WERI-Rb-1 (cell line): ENCODE data around the gene SPTLC3.

Experiments
- DNase-seq: peaks from one replicate; pipeline ENCODE4 v3.0.0-alpha.2; 2020
- H3K27ac ChIP-seq: fragments of 250-450 bp; sonication (Bioruptor Pico); 2 replicates; pipeline ENCODE4 v1.5.1; 2020; ENCODE audit warnings: mild to moderate bottlenecking, moderate library complexity
- H3K27me3 ChIP-seq: fragments of 250-450 bp; sonication (Bioruptor Pico); 2 replicates; pipeline ENCODE4 v1.5.1; 2021; ENCODE audit warnings: mild to moderate bottlenecking, low read depth, moderate library complexity; ENCODE audit not compliant: insufficient read depth, severe bottlenecking
- H3K36me3 ChIP-seq: fragments of 250-450 bp; sonication (Bioruptor Pico); 2 replicates; pipeline ENCODE4 v1.5.1; 2020; ENCODE audit warnings: mild to moderate bottlenecking, moderate library complexity
- H3K4me3 ChIP-seq: 2 replicates; pipeline ENCODE4 v1.5.1; 2011; ENCODE audit warnings: low read depth, mild to moderate bottlenecking, control low read depth, low read length
- H3K9me3 ChIP-seq: fragments of 250-450 bp; sonication (Bioruptor Pico); 2 replicates; pipeline ENCODE4 v1.5.1; 2021; ENCODE audit warnings: mild to moderate bottlenecking, moderate library complexity; ENCODE audit not compliant: severe bottlenecking
- TF ChIP-seq, protein P1 (sequence below): IDR thresholded peaks from 2 replicates; pipeline ENCODE4 v1.5.1; 2011; ENCODE audit warnings: low read depth, mild to moderate bottlenecking, control low read depth, inconsistent platforms, low read length

The SPTLC3 gene

DNA sequence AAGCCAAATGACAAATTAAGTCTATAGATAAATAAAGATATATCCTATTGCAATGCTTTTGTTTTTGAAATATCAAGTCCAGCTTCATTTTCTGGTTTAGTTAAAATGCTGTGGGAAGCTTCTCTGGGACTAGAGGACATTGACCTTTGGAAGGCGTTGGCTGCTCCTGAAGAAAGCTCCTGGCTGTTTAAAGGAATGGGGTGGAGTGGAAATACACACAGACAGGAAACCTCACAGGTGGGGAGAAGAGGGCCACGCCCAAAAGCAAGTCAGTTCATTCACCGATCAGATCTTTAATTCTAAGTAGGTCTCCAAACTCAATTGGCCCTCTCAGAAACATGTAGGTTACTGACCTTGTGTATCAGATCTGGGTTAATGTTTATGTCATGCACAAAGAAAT lies 59.6 kb downstream of the SPTLC3 start:
- TF ChIP-seq, protein P1, sequence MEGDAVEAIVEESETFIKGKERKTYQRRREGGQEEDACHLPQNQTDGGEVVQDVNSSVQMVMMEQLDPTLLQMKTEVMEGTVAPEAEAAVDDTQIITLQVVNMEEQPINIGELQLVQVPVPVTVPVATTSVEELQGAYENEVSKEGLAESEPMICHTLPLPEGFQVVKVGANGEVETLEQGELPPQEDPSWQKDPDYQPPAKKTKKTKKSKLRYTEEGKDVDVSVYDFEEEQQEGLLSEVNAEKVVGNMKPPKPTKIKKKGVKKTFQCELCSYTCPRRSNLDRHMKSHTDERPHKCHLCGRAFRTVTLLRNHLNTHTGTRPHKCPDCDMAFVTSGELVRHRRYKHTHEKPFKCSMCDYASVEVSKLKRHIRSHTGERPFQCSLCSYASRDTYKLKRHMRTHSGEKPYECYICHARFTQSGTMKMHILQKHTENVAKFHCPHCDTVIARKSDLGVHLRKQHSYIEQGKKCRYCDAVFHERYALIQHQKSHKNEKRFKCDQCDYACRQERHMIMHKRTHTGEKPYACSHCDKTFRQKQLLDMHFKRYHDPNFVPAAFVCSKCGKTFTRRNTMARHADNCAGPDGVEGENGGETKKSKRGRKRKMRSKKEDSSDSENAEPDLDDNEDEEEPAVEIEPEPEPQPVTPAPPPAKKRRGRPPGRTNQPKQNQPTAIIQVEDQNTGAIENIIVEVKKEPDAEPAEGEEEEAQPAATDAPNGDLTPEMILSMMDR, result no peak
- Histone ChIP-seq H3K27me3 (no peaks in the 10 kb centered on the region), H3K36me3 (no peaks in the 10 kb centered on the region), H3K4me3 (no peak overlapping the region), H3K27ac (no peak overlapping the region), H3K9me3 (no peaks in the 10 kb centered on the region)
- DNase-seq, result no peak

DNA sequence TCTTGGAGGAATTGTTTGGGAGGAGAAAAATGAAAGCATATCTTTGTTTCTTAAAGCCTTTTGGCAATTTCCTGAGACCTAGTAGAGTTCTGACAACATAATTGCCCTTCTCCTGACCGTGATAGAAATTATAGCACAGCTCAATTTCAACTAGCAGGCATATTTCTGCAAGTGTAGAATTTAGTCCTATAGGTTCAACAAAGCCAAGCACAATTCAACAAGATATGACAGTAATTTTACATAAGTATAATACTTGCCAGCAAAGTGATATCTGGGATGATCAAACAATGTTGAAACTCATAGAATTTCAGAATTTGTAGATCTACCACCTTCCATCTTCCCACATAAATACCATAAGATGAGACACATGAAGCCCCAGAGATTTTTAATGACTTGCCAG lies 73.1 kb downstream of the SPTLC3 start:
- H3K27ac ChIP-seq, result no peak overlapping the region
- H3K9me3 ChIP-seq, result no peaks in the 10 kb centered on the region
- no peaks in the 10 kb centered on the region for H3K27me3 ChIP-seq
- no peak for DNase-seq
- H3K4me3 ChIP-seq, result no peak overlapping the region
- H3K36me3 ChIP-seq, result no peaks in the 10 kb centered on the region
- TF ChIP-seq, protein P1, result no peak

DNA sequence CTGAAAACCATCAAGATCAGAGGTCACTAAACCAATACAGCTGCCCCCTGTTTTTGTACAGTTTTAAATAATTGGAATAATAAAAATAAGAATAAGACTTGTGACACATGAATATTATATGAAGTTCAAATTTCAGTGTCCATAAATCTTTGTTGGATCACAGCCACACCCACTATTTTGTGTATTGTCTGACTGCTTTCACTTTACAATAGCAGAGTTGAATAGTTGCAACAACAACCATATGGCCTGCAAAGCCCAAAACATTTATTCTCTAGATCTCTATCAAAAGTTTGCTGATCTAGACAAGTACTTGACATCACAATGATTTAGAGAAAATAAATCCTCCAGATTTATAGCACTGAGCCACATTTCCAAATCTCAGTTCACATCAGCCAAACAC lies 73.6 kb downstream of the SPTLC3 start:
- Histone ChIP-seq H3K36me3 (no peaks in the 10 kb centered on the region), H3K27me3 (no peaks in the 10 kb centered on the region), H3K4me3 (no peak overlapping the region), H3K9me3 (no peaks in the 10 kb centered on the region), H3K27ac (no peak overlapping the region)
- DNase-seq, result no peak
- TF ChIP-seq, protein P1, result no peak

DNA sequence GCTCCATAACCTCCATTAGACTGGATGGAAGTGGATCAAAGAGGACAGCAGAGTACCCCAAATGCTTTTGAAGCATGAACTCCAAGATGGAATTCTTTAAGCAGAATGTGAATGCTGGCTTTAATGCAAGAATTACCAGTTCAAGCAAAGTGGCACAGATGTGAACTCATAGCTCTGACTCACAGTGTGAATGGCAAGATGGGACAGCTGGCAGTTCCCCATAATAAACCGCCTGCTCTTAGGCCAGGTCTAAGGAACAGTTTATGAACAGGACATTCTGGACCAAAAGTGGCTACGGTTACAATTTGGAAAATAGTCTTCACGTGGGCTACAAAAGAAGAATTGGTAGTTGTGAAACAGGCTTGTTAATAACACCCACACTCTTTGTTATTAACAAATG lies 76.5 kb downstream of the SPTLC3 start:
- Histone ChIP-seq H3K9me3 (no peaks in the 10 kb centered on the region), H3K4me3 (no peak overlapping the region), H3K27me3 (no peaks in the 10 kb centered on the region), H3K27ac (no peak overlapping the region), H3K36me3 (no peaks in the 10 kb centered on the region)
- no peak for DNase-seq
- TF ChIP-seq, protein P1, result no peak

DNA sequence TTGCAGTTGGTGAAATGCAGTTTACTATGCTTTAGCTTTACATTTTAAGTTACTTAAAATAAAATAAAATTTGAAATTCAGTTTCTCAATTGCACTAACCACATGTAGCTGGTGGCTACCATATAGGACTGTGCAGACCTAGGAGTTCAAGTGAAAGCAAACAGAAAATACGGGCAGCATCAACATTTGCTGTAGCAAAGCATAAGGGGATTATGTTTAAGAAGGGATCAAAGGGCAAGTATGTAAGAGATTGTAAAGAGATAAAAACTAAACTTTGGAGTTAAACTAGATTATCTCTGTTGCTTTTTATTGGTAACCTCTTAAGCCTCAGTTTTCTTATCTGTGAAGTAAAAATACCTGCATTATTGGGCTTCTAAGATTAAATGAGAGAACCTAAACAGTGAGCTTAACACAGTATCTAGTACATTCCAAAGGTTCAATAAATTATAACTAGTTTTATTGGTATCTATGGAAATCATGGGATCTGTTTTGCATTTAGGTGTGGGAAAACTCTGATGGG lies 81.2 kb downstream of the SPTLC3 start:
- Histone ChIP-seq H3K27ac (no peak overlapping the region), H3K4me3 (no peak overlapping the region), H3K9me3 (no peaks in the 10 kb centered on the region), H3K27me3 (no peaks in the 10 kb centered on the region), H3K36me3 (no peaks in the 10 kb centered on the region)
- TF ChIP-seq, protein P1, result no peak
- DNase-seq, result no peak

DNA sequence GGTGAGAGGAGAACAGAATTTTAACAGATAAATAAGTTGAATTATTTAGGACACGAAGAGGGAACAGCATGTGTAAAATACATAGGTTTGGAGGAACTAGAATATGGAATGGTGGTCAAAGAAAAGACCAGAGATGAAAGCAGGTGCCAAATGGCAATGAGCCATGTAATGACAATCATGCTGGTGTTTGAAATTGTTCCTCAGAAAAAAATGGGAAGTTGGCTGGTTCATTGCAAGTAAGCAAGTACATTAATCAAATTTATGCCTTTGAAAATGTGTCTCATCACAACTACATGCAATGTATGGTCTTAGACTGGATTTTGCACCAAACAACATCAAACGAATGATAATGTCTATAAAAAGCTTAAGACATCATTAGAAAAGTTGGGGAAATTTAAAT lies 83.3 kb downstream of the SPTLC3 start:
- H3K9me3 ChIP-seq, result no peaks in the 10 kb centered on the region
- H3K27ac ChIP-seq, result no peak overlapping the region
- no peak for DNase-seq
- TF ChIP-seq, protein P1, result no peak
- H3K36me3 ChIP-seq, result no peaks in the 10 kb centered on the region
- H3K27me3 ChIP-seq, result no peaks in the 10 kb centered on the region
- no peak overlapping the region for H3K4me3 ChIP-seq
